H1 (cell line): Measurements from ENCODE around the gene PEX16. TPM values are rescaled to one million over a fixed set of nuclear protein-coding genes. Genes with fewer than 3 reads are reported as not detected.

Experiments used
- CTCF ChIA-PET: fragments of 300-600 bp; sonication (Branson Sonifier 250); formaldehyde crosslinking; loops from one replicate; lab custom pipeline; 2021; ENCODE audit not compliant: partially characterized antibody; lab: Charles Lee
- POLR2A ChIA-PET: fragments of 300-600 bp; sonication (Branson Sonifier 250); formaldehyde crosslinking; loops from one replicate; lab custom pipeline; 2021; ENCODE audit warnings: inconsistent platforms; ENCODE audit not compliant: partially characterized antibody; lab: Charles Lee
- DNase-seq, 2 experiments: peaks; one replicate each; pipeline versions ENCODE4 v3.0.0 to v3.0.0-alpha.2; 2010 to 2022; ENCODE audit warnings: low spot score in 2 of 2, low read depth in 1 of 2, mixed read lengths in 1 of 2
- FAIRE-seq: peaks from 2 replicates; lab custom pipeline; 2011; peaks lifted over from hg19 to GRCh38; lab: Jason Lieb, UNC
- H2AFZ ChIP-seq: 2 replicates; pipeline ENCODE4 v1.8.1; 2012; ENCODE audit warnings: low read length, inconsistent platforms
- H2AK5ac ChIP-seq: 2 replicates; pipeline ENCODE4 v1.6.1; 2013; ENCODE audit warnings: low read depth, low read length
- H2BK120ac ChIP-seq: replicated peaks from 2 replicates; pipeline ENCODE3; 2013; ENCODE audit warnings: low read depth, low read length, inconsistent platforms
- H2BK12ac ChIP-seq: 2 replicates; pipeline ENCODE4 v1.6.1; 2013; ENCODE audit warnings: low read depth, low read length
- H2BK15ac ChIP-seq: 2 replicates; pipeline ENCODE4 v1.6.1; 2013; ENCODE audit warnings: low read length
- H2BK20ac ChIP-seq: 2 replicates; pipeline ENCODE4 v1.6.1; 2013; ENCODE audit warnings: low read length
- H2BK5ac ChIP-seq: 2 replicates; pipeline ENCODE4 v1.6.1; 2013; ENCODE audit warnings: low read depth, low read length
- H3K14ac ChIP-seq: 2 replicates; pipeline ENCODE4 v1.6.1; 2013; ENCODE audit warnings: inconsistent platforms; ENCODE audit not compliant: insufficient read length
- H3K18ac ChIP-seq: 2 replicates; pipeline ENCODE4 v1.6.1; 2013; ENCODE audit warnings: low read length; ENCODE audit errors: extremely low read depth
- H3K23ac ChIP-seq: 2 replicates; pipeline ENCODE4 v1.6.1; 2013; ENCODE audit warnings: inconsistent platforms; ENCODE audit not compliant: insufficient read length
- H3K23me2 ChIP-seq: 2 replicates; pipeline ENCODE4 v1.6.1; 2013; ENCODE audit warnings: low read depth, low read length
- H3K27ac ChIP-seq: 2 replicates; pipeline ENCODE4 v1.6.1; 2011; ENCODE audit warnings: low read depth, low read length, inconsistent platforms
- H3K27me3 ChIP-seq, 4 experiments: replicated peaks in 1 of 4; 1 replicate in 1 of 4; 2 replicates in 3 of 4; pipeline versions ENCODE4 v1.6.1 to v1.8.1; 2011 to 2013; ENCODE audit warnings: low read length in 3 of 4, mild to moderate bottlenecking in 3 of 4, inconsistent platforms in 2 of 4, mixed read lengths in 2 of 4, moderate library complexity in 1 of 4; ENCODE audit not compliant: control insufficient read depth in 3 of 4, insufficient read depth in 3 of 4; ENCODE audit errors: extremely low read depth in 1 of 4
- H3K36me3 ChIP-seq, 4 experiments: 2 replicates each; pipeline versions ENCODE4 v1.6.1 to v1.8.1; 2011 to 2013; ENCODE audit warnings: mild to moderate bottlenecking in 4 of 4, low read length in 3 of 4, moderate library complexity in 2 of 4, control low read depth in 1 of 4, inconsistent platforms in 1 of 4; ENCODE audit not compliant: insufficient read depth in 4 of 4, control insufficient read depth in 2 of 4
- H3K4ac ChIP-seq: replicated peaks from 2 replicates; pipeline ENCODE3; 2013; ENCODE audit warnings: low read length, low read depth, mixed read lengths, inconsistent platforms; ENCODE audit not compliant: insufficient read length
- H3K4me1 ChIP-seq, 4 experiments: replicated peaks in 1 of 4; 1 replicate in 1 of 4; 2 replicates in 3 of 4; pipeline versions ENCODE4 v1.6.1 to v1.8.1; 2011 to 2013; ENCODE audit warnings: low read length in 3 of 4, inconsistent platforms in 2 of 4, mixed read lengths in 1 of 4; ENCODE audit not compliant: insufficient read depth in 4 of 4, control insufficient read depth in 3 of 4
- H3K4me2 ChIP-seq, 2 experiments: 2 replicates each; pipeline versions ENCODE4 v1.6.1 to v1.8.1; 2011 to 2013; ENCODE audit warnings: low read depth in 2 of 2, low read length in 2 of 2, control low read depth in 1 of 2, inconsistent platforms in 1 of 2, mild to moderate bottlenecking in 1 of 2; ENCODE audit not compliant: insufficient read depth in 1 of 2
- H3K4me3 ChIP-seq, 4 experiments: fragments of 200-600, 300-600 bp in 1 of 4; sonication (generic), shearing (Covaris generic), sonication (Bioruptor Twin) in 1 of 4; 2 replicates each; pipeline versions ENCODE4 v1.5.1 to v1.8.1; 2011 to 2016; ENCODE audit warnings: low read length in 4 of 4, low read depth in 3 of 4, control low read depth in 2 of 4, inconsistent platforms in 2 of 4, mild to moderate bottlenecking in 2 of 4, mixed read lengths in 1 of 4, moderate library complexity in 1 of 4; ENCODE audit not compliant: insufficient read depth in 2 of 4; ENCODE audit errors: extremely low read depth in 1 of 4
- H3K56ac ChIP-seq: replicated peaks from 2 replicates; pipeline ENCODE3; 2013; ENCODE audit warnings: low read depth, mild to moderate bottlenecking, mixed read lengths, low read length, inconsistent platforms; ENCODE audit not compliant: insufficient read length
- H3K79me1 ChIP-seq: 2 replicates; pipeline ENCODE4 v1.6.1; 2013; ENCODE audit warnings: low read depth, low read length, control low read depth
- H3K79me2 ChIP-seq, 2 experiments: 2 replicates each; pipeline versions ENCODE4 v1.6.1 to v1.8.1; 2012 to 2013; ENCODE audit warnings: low read length in 2 of 2, mild to moderate bottlenecking in 2 of 2, inconsistent platforms in 1 of 2; ENCODE audit not compliant: insufficient read depth in 2 of 2, control insufficient read depth in 1 of 2
- H3K9ac ChIP-seq, 4 experiments: replicated peaks in 1 of 4; 1 replicate in 1 of 4; 2 replicates in 3 of 4; pipeline versions ENCODE4 v1.6.1 to v1.8.1; 2011 to 2013; ENCODE audit warnings: low read depth in 3 of 4, low read length in 3 of 4, control low read depth in 2 of 4, mild to moderate bottlenecking in 2 of 4, moderate library complexity in 2 of 4, inconsistent platforms in 1 of 4; ENCODE audit errors: extremely low read depth in 1 of 4
- H3K9me3 ChIP-seq, 2 experiments: 2 replicates each; pipeline versions ENCODE4 v1.6.1 to v1.8.1; 2012 to 2013; ENCODE audit warnings: mild to moderate bottlenecking in 2 of 2, moderate library complexity in 2 of 2, control low read depth in 1 of 2, inconsistent platforms in 1 of 2, low read depth in 1 of 2, low read length in 1 of 2, mixed read lengths in 1 of 2; ENCODE audit not compliant: insufficient read depth in 2 of 2
- H4K20me1 ChIP-seq, 2 experiments: replicated peaks in 1 of 2; 2 replicates each; pipeline versions ENCODE3 to v1.8.1; 2011 to 2013; ENCODE audit warnings: inconsistent platforms in 2 of 2, low read length in 2 of 2, mild to moderate bottlenecking in 1 of 2; ENCODE audit not compliant: insufficient read depth in 2 of 2, control insufficient read depth in 1 of 2
- H4K5ac ChIP-seq: 2 replicates; pipeline ENCODE4 v1.6.1; 2013; ENCODE audit warnings: low read length, low read depth, mixed read lengths, inconsistent platforms; ENCODE audit not compliant: insufficient read length
- H4K8ac ChIP-seq: 2 replicates; pipeline ENCODE4 v1.8.0; 2013; ENCODE audit warnings: mild to moderate bottlenecking, moderate library complexity, low read length, inconsistent platforms; ENCODE audit not compliant: insufficient read depth; ENCODE audit errors: extremely low read depth
- H4K91ac ChIP-seq: replicated peaks from 2 replicates; pipeline ENCODE3; 2013; ENCODE audit warnings: low read length, mixed read lengths, inconsistent platforms; ENCODE audit not compliant: insufficient read length
- BCL11A ChIP-seq, 2 experiments: IDR thresholded peaks; one replicate each; pipeline ENCODE4 v1.6.1; 2011; ENCODE audit warnings: low read depth in 2 of 2, low read length in 2 of 2, mild to moderate bottlenecking in 2 of 2
- HDAC6 ChIP-seq: IDR thresholded peaks from one replicate; pipeline ENCODE4 v1.7.1; 2012; ENCODE audit warnings: low read depth, mild to moderate bottlenecking, inconsistent platforms, low read length, moderate library complexity
- KDM1A ChIP-seq: fragments of 200-600, 300-600 bp; sonication (generic); IDR thresholded peaks from 2 replicates; pipeline ENCODE4 v1.7.1; 2016; ENCODE audit warnings: mild to moderate bottlenecking, low read length, borderline replicate concordance
- RNF2 ChIP-seq: fragments of 200-900, 300-1000 bp; sonication (generic); IDR thresholded peaks from 2 replicates; pipeline ENCODE4 v1.7.1; 2016; ENCODE audit warnings: borderline replicate concordance, low read depth, mild to moderate bottlenecking, antibody characterized with exemption, low read length; ENCODE audit not compliant: poor library complexity, severe bottlenecking; ENCODE audit errors: missing control alignments
- SUZ12 ChIP-seq: fragments of 200-600 bp; sonication (generic); IDR thresholded peaks from 2 replicates; pipeline ENCODE4 v1.6.1; 2012; ENCODE audit warnings: mild to moderate bottlenecking, inconsistent platforms, low read length, moderate library complexity, mixed read lengths
- WGBS, 2 experiments: shearing (Covaris generic) in 1 of 2; methylation state at CpG; one replicate each; pipeline versions ENCODE4 v1.1.6 to v1.1.7; 2013 to 2015; ENCODE audit warnings: low lambda C conversion rate in 2 of 2, mixed read lengths in 2 of 2, inconsistent platforms in 1 of 2, low coverage in 1 of 2, missing lambda C conversion rate in 1 of 2; ENCODE audit not compliant: insufficient replicate concordance in 2 of 2, insufficient coverage in 1 of 2, insufficient read length in 1 of 2; ENCODE audit errors: extremely low coverage in 1 of 2, missing lambda C conversion rate in 1 of 2; 5-methylcytosine and 5-hydroxymethylcytosine counted together
- polyA plus RNA-seq, 7 experiments: library from polyadenylated mRNA; depleted of rRNA in 3 of 7; stranded (reverse) in 5 of 7; unstranded in 2 of 7; fragments of >200 nt in 5 of 7; fragments of 200-250 nt in 2 of 7; gene quantifications; 1 replicate in 5 of 7; 2 replicates in 1 of 7; 4 replicates in 1 of 7; pipeline versions ENCODE4 v1.2.1 to v1.2.3, GENCODE V29; 2011 to 2013; ENCODE audit warnings: missing spikeins in 2 of 7, mixed read lengths in 2 of 7
- total RNA-seq: library from RNA; stranded (reverse); fragmentation: NEBNext Ultra II Directional; extraction: Animal tissue kit (Norgen Biotek cat#: 25700); gene quantifications from 2 replicates; pipeline ENCODE4 v1.2.1, GENCODE V29; 2021

PEX16 gene
- total and polyA plus RNA-seq, 2 of the 8 experiments (the other 6 are each of a cell fraction or from before 2014, with no cell fraction given): 29.2 to 36.0 TPM

DNA sequence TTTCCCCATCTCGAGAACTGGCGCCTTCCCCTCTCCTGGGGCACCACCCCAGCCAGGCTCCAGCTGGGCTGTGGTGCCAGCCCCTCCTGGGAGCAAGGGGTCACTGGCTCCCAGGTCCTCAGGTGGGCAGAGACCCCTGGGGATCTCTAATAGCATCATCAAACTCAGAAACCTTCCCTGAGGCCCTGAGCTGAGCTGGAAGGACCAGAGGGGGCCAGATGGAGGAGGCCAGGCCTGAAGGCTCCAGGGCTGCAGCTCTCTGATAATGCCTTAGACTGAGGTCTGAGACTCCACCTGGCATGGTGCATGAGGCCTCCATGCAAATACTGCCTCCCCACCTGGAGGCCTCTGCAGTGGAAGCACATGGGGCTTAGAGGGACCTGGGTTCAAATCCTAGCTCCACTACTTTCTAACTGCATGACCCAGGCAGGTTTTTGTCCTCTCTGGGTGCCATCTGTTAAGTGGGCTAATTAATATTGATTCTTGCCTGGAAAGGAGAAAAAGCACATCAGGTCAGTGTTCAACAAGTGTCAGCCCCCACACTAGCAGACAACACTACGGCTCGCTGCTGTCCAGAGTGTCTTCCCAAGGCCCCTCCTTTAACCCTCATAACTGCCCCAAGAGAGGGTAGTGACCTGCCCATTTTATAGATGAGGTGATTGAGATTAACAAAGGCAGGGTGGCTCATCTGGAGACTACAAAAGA, 30.7 kb downstream of the PEX16 start:
- Histone ChIP-seq H2AFZ (no peak overlapping the region), H4K5ac (no peak overlapping the region), H3K27ac (no peak overlapping the region), H3K79me2 (no peaks in the 10 kb centered on the region; a peak in 1 of 4 replicates), H3K4me1 (peaks cover 0 to 10% (median 5%) of the 10 kb centered on the region in 4 experiments; a peak in 5 of 7 replicates), H3K9me3 (no peaks in the 10 kb centered on the region), H2BK20ac (no peak overlapping the region), H4K8ac (peak overlapping the region; percentile 36), H2BK120ac (no peak overlapping the region), H3K23me2 (peaks cover 8% of the 10 kb centered on the region; the same call in 1 of the 2 replicates), H3K4ac (no peak overlapping the region), H2BK5ac (no peak overlapping the region; the same call in 1 of the 2 replicates), H3K4me2 (peak overlapping the region; percentile 75 to 80), H4K91ac (no peak overlapping the region), H3K14ac (no peak overlapping the region), H3K36me3 (no peaks in the 10 kb centered on the region), H3K23ac (no peak overlapping the region), H3K27me3 (no peaks in the 10 kb centered on the region; a peak in 2 of 7 replicates), H2BK15ac (no peak overlapping the region)
- 88% methylated on average over 4 of the region's 4 CpGs; no CpG with 5 or more reads in 1 of the 2 experiments for WGBS, 2 experiments
- DNase-seq (no peak), FAIRE-seq (no peak)
- CTCF ChIA-PET: interaction anchor here (0.6 to 5.7 kb wide), 6 partner anchors 8 to 104 kb away, joined by 3 to 32 read pairs (median 4); no protein-coding TSS in a partner anchor
- TF ChIP-seq SUZ12 (no peak), KDM1A (no peak), RNF2 (no peak), BCL11A (IDR thresholded peaks at IDR 0.05; ENCODE audit: low read depth in 2 of 2, low read length in 2 of 2) (no peak), HDAC6 (no peak)
- TF ChIP-seq, all 59 proteins: peak for 0
- Histone ChIP-seq H2BK12ac (no peak overlapping the region), H3K18ac (no peak overlapping the region), H3K79me1 (no peaks in the 10 kb centered on the region; the same call in 1 of the 2 replicates), H3K56ac (no peak overlapping the region), H2AK5ac (no peak overlapping the region), H3K9ac (no peak overlapping the region), H3K4me3 (peak overlapping the region; percentile 58 to 83 (median 71); a peak in 5 of 8 replicates), H4K20me1 (peaks cover 0 to 10% of the 10 kb centered on the region in 2 experiments)
- POLR2A ChIA-PET: interaction anchor here (0.8 to 3.2 kb wide), 10 partner anchors 9 to 408 kb away, joined by 3 to 14 read pairs (median 4); partner anchors contain the start of gene LARGE2
